ENCODE results near the gene TMLHE. TPM values are rescaled to one million over a fixed set of nuclear protein-coding genes. Genes with fewer than 3 reads are reported as not detected.
A peak's percentile ranks its signal among the peaks of the same experiment; 100 is the strongest.
"Not testable (repeated sequence)": the region's sequence is repeated elsewhere in the genome, so short reads cannot be mapped to it uniquely, and the experiment has no call there.

Gene TMLHE
- total and polyA plus RNA-seq, 2 of the 13 experiments (the other 11 are each of a cell fraction or from before 2014, with no cell fraction given) = 12.5 to 14.2 TPM

DNA sequence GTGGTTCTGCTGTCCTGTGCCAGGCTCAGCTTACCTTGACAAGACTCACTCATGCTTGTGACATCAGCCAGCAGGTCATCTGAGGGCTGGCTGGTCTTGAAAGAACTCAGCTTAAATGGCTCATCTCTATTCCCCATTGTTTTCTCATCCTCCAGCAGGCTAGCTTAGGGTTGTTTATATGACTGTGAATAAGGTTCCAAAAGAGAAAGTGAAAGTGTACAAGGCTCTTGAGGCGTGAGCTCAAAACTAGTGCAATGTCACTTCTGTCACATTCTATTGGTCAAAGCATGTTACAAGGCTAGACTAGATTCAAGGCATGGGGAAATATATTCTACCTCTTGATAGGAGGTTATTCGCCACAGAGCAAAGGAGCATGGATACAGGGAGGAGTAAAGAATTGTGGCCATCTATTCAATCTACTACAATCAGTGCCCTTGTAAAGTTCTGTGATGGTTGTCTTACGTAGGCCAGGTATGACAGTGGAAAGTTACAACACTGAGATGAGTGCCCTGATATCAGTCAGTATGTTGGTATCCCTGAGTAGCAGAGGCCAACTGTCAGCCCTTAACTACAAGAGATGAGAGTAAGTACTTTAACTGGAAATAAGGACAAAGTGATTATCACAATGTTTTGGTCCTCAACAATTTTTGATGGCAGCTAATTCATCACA, 19.8 kb upstream of the TMLHE start:
- Histone ChIP-seq H3K4me2 (ENCODE audit: low read depth, low read length) (peak overlapping the region; percentile 18; the same call in 1 of the 2 replicates), H2AFZ (ENCODE audit: low read length) (no peak overlapping the region), H4K20me1 (ENCODE audit: insufficient read depth, low read length) (no peaks in the 10 kb centered on the region), H3K4me3 (replicated peaks in 1 of 3; ENCODE audit: insufficient read depth in 1 of 3, low read depth in 2 of 3, low read length in 3 of 3) (no peak overlapping the region), H3K9ac (ENCODE audit: insufficient read depth, low read depth, low read length) (no peak overlapping the region), H3K27ac (ENCODE audit: extremely low read length, insufficient read depth, low read length) (no peak overlapping the region), H3K4me1 (ENCODE audit: insufficient read depth, low read length) (no peaks in the 10 kb centered on the region), H3K79me2 (ENCODE audit: insufficient read depth, low read length) (no peaks in the 10 kb centered on the region), H3K36me3 (replicated peaks in 1 of 2; ENCODE audit: control insufficient read depth in 1 of 2, insufficient read depth in 2 of 2, low read length in 2 of 2) (no peaks in the 10 kb centered on the region), H3K27me3 (ENCODE audit: control insufficient read depth in 1 of 2, insufficient read depth in 2 of 2, low read length in 2 of 2) (no peaks in the 10 kb centered on the region), H3K9me3 (ENCODE audit: low read length) (no peaks in the 10 kb centered on the region)
- FAIRE-seq = no peak
- POLR2A ChIA-PET = no interaction called here
- no peak for TF ChIP-seq TP53 (CRISPR knock-in tag; conservative IDR thresholded peaks at IDR 0.05)
- TF ChIP-seq BRD4 (CRISPR knock-in tag; IDR thresholded peaks at IDR 0.05) = no peak
- 0 out of 2 replicates have a peak, but pooled peaks have one; percentile 24 for TF ChIP-seq IRF2 (CRISPR knock-in tag; IDR thresholded peaks at IDR 0.05)
- ATAC-seq = no peak
- intact Hi-C loops (cut with micrococcal nuclease; ENCODE audit: unreplicated experiment) = no loop called here
- in situ Hi-C loops (cut with HindIII; ENCODE audit: extremely low pct_ligation_motif_present, low pct_unique_long_range_greater_than_20kb) = no loop called here
- no peak for DNase-seq (ENCODE audit: low spot score)
- CTCF ChIA-PET (ENCODE audit: low intra/inter-chr PET ratio, low total read pairs) = no interaction called here
- no TSS peak for BruUV-seq (replicated peaks)
- WGBS (ENCODE audit: low lambda C conversion rate) = 44% methylated on average over 3 of the region's 3 CpGs

- BruUV-seq (replicated peaks); CTCF ChIA-PET (ENCODE audit: low intra/inter-chr PET ratio, low total read pairs); FAIRE-seq; H3K4me2 ChIP-seq (ENCODE audit: low read depth, low read length); intact Hi-C loops (cut with micrococcal nuclease; ENCODE audit: unreplicated experiment); H3K4me1 ChIP-seq (ENCODE audit: insufficient read depth, low read length); H3K79me2 ChIP-seq (ENCODE audit: insufficient read depth, low read length); H3K27ac ChIP-seq (ENCODE audit: extremely low read length, insufficient read depth, low read length); H2AFZ ChIP-seq (ENCODE audit: low read length); H3K27me3 ChIP-seq (ENCODE audit: control insufficient read depth in 1 of 2, insufficient read depth in 2 of 2, low read length in 2 of 2); ATAC-seq; H3K36me3 ChIP-seq (replicated peaks in 1 of 2; ENCODE audit: control insufficient read depth in 1 of 2, insufficient read depth in 2 of 2, low read length in 2 of 2); in situ Hi-C loops (cut with HindIII; ENCODE audit: extremely low pct_ligation_motif_present, low pct_unique_long_range_greater_than_20kb); H3K9me3 ChIP-seq (ENCODE audit: low read length); H3K4me3 ChIP-seq (replicated peaks in 1 of 3; ENCODE audit: insufficient read depth in 1 of 3, low read depth in 2 of 3, low read length in 3 of 3); H4K20me1 ChIP-seq (ENCODE audit: insufficient read depth, low read length); DNase-seq (ENCODE audit: low spot score); POLR2A ChIA-PET; H3K9ac ChIP-seq (ENCODE audit: insufficient read depth, low read depth, low read length): not testable (repeated sequence)
Measured at GRCh38 chrX:155620110-155620509, 7.4 kb upstream of the TMLHE start.
